K562 treated with DMSO at 1 percent for 24 hours (cell line): Measurements from ENCODE around the gene ZNF485. TPM values are rescaled to one million over a fixed set of nuclear protein-coding genes. Genes with fewer than 3 reads are reported as not detected.

Source experiments
- total RNA-seq: library from RNA; unstranded; fragments of 300-600 nt; gene quantifications from 2 replicates; pipeline ENCODE4 v1.2.3, GENCODE V29; 2022; ENCODE audit warnings: low read depth; ENCODE audit not compliant: insufficient read depth

ZNF485 gene
- total RNA-seq, result 1.4 and 2.5 TPM in 2 replicates

DNA sequence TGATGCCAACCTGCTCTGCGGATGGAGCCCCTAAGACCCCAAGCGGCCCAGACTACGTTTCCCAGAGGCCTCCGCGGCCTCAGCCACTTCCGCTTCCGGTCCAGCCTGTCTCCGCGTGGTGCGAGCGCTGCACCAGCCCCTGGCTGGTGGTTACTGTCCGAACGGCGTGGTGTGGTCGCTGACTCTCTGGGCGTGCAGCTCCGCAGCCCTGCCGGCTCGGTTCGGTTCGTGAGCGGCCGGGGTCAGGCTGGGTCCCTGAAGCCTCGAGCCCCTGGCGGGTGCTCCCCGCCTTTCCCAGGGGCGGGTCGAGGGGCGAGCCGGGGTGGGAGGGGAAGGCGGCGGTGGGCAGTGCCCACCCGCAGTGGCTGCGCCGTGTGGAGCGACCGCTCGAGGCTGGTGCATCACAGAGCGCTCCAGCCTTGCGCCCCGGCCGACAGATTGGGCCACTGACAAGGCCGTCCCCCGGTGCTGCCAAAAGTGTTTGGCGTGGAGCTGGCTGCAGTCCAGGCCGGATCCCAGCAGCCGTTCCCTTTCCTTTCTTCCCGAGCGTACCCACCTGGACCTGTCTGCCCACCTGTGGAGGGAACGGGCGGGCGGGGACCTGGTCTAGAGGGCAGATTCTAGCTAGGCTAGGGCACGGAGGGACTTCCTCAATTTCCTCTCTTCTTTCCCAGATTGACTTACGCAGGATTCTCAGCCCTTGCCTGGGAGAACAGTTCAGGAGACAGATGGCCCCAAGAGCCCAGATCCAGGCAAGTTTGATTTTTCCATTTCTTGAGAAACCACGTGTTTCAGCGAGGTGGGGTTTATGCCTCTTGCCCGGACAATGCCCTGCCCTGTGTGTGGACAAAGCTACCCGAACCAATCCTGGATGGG, at the start of gene ZNF485:
ZNF485 (plus strand) TSS at position 116 of the 876 bp plus-strand sequence; CDS start at position 729, 613 bp downstream.

DNA sequence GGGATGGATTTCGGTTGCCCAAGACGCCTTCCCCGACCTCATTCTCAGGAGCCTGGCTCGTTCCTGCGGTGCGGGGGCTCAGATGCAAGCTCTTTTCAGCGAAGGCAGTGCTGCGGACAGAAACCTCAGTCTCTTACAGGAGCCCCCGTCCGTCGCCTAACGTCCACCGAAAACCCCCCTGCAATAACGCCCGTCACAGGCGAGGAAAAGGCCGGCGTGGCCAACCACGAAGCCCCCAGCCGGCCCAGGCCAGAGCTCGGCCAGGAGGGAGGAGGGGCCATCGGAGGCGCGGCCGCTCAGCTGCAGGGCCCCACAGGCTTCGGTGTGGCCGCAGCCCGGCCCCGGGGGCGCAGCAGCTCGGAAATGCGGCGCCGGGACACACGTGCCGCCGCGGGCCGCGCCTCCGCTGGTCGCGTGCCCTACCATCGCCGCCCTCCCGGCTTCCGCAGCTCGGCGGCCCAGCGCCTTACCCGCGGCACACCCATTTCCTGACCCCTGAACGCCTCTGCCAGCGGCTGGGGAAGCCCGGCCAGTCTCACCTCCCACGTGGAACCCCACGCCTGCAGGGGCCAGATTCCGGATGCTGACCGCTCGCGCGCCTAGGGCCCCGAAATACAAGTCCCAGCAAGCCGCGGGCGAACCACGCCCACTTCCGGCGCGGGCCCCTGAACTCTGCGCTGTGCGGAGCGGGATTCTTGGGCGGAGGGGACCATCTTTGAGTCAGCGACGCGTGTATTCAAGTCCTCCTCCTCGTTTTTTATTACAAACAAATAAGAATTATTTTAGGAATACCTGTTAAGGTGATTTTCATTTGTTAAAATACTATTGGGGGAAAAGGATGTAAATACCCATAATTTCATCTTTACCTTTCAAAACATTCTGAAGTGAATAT, 32.0 kb upstream of the ZNF485 start, which contains the start of gene ZNF239:
ZNF239 (minus strand) TSS at position 616 of the 892 bp plus-strand sequence. CDS start 16,537 bp downstream, outside the sequence.

DNA sequence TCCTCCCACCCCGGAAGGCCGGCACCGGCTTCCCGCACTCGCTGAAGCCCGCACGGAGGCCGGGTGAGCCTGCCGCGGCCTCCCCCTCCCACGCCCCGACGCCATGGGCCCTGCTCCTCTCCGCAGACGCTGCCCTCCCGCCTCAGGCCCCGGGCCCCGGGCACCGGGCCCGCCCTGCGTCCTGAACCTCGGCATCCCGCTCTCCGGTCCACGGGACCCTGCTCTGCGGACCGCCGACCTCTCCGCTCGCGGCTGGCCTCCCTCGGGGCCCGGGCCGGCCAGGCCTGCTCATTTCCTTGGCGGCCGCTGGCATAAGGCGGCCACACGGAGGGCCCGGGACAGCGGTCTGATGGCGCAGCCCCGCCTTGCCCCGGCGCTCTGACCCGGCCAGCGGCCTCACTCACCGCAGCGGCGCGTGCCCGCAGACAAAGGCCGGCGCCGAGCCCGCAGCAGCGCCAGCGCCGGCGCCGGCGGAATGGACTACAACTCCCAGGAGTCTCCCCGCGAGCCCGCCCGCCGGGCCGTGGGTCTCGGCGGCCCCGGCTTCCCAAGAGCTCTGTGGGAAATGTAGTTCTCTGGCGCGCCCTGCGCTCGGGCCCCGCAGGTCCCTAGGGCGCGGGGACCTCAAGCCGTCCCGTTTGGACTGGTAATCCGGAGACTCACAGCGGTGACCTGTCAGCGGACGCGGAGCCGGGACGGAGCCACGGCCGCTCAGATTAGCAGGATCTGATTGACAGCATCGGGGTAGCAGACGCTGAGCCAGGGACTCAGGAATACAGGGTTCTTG, 42.4 kb downstream of the ZNF485 start, which contains the start of gene ZNF32:
ZNF32 (minus strand) TSS at position 484 of the 787 bp plus-strand sequence. CDS start 2,748 bp downstream, outside the sequence.

Other genes starting within 250 kb of the ZNF485 start
- gene FXYD4, start 234.8 kb upstream of the ZNF485 start, total RNA-seq, result not detected in 2 replicates
- gene HNRNPF, start 197.3 kb upstream of the ZNF485 start, total RNA-seq, result 399 and 428 TPM in 2 replicates
- 1.9 and 2.5 TPM in 2 replicates for gene ZNF487, start 169.3 kb upstream of the ZNF485 start, total RNA-seq
- 1.6 and 2.6 TPM in 2 replicates for gene ZNF239, start 31.8 kb upstream of the ZNF485 start, total RNA-seq
- 13.4 and 17.4 TPM in 2 replicates for gene ZNF32, start 42.4 kb downstream of the ZNF485 start, total RNA-seq